PC-9 (cell line): ENCODE data around the gene TRIM3.

ENCODE experiments used
- EZH2 ChIP-seq: fragments of 200-600 bp; sonication (generic); IDR thresholded peaks from 2 replicates; pipeline ENCODE4 v1.8.0; 2017; ENCODE audit warnings: antibody characterized with exemption, low read depth
- TF ChIP-seq, protein P1 (sequence below): fragments of 200-600 bp; sonication (generic); conservative IDR thresholded peaks from 2 replicates; pipeline ENCODE4 v1.6.1; 2017; ENCODE audit warnings: mixed run types, antibody characterized with exemption, mild to moderate bottlenecking, moderate library complexity

DNA sequence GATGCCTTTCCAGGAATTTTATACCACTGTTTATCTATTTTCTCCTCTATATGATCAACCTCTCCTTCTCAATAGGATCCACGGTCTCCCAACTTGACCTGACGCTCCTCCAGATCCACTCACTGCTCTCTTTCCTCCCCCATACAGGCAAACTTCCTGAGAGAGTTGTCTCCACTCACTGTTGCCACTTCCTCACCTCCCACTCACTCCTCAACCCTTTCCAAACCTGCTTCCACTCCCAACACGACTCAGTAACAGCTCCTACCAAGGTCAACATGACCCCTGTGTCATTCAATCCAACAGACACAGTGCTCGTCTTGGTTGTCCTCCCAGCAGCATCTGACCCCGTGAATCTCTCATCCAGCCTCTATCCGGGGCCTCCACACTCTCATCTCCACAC lies 57.9 kb downstream of the TRIM3 start:
- TF ChIP-seq, protein P1, sequence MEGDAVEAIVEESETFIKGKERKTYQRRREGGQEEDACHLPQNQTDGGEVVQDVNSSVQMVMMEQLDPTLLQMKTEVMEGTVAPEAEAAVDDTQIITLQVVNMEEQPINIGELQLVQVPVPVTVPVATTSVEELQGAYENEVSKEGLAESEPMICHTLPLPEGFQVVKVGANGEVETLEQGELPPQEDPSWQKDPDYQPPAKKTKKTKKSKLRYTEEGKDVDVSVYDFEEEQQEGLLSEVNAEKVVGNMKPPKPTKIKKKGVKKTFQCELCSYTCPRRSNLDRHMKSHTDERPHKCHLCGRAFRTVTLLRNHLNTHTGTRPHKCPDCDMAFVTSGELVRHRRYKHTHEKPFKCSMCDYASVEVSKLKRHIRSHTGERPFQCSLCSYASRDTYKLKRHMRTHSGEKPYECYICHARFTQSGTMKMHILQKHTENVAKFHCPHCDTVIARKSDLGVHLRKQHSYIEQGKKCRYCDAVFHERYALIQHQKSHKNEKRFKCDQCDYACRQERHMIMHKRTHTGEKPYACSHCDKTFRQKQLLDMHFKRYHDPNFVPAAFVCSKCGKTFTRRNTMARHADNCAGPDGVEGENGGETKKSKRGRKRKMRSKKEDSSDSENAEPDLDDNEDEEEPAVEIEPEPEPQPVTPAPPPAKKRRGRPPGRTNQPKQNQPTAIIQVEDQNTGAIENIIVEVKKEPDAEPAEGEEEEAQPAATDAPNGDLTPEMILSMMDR: no peak
- no peak for TF ChIP-seq EZH2
